ENCODE data around the gene SYF2.
A peak's percentile ranks its signal among the peaks of the same experiment; 100 is the strongest.
"Not testable (repeated sequence)": the region's sequence is repeated elsewhere in the genome, so short reads cannot be mapped to it uniquely, and the experiment has no call there.

GRCh38 chr1:25259813-25260212, 27.5 kb upstream of the SYF2 start:
- TF ChIP-seq CTCF (conservative IDR thresholded peaks at IDR 0.05; ENCODE audit: low read depth, low read length): peak; percentile 29; the same call in 1 of the 2 replicates
- not testable (repeated sequence) for TF ChIP-seq EZH2 (IDR thresholded peaks at IDR 0.05; ENCODE audit: low read length, unreplicated experiment); EZH2phosphoT487 (IDR thresholded peaks at IDR 0.05; ENCODE audit: borderline replicate concordance, low read length)
